Heart left ventricle (tissue), 13 donors: ENCODE measurements around the gene MAN1C1.

Experiments used
- POLR2A ChIP-seq, 2 donors: fragments of 450-650 bp; IDR thresholded peaks; one replicate each; pipeline ENCODE4 v1.6.1; 2017; ENCODE audit warnings: antibody characterized with exemption in 2 of 2, mild to moderate bottlenecking in 2 of 2, moderate library complexity in 2 of 2
- TF ChIP-seq, protein P1 (sequence below), 12 donors: fragments of 200-600 bp; sonication (generic) in 4 of 12; IDR thresholded peaks; one replicate each; pipeline versions ENCODE4 v1.5.0 to v1.8.0; 2018 to 2022; ENCODE audit warnings: antibody characterized with exemption in 12 of 12, mild to moderate bottlenecking in 5 of 12
- donor health status: ischemic (EF 13 %, LVEDD 7.1; RV severe dilation, severe dysfunction).
- donor health status: DM: no; HTN: yes; CAD: no.
- donor health status: DM: no; HTN: no; CAD: no.
- donor health status: ischemic (EF 25% LVEDD 6.9; RV normal size, moderate dysfunction).
- donor health status: ischemic (EF 25% LVEDD 5.7; RV mildly dilated, moderate dysfunction).
- donor health status: ischemic (EF 35%, LVEDD 5.7; RV mildly dilated, moderate dysfunction).
- donor health status: nonischemic (EF 11% LVEDD 7.7; RV severe dilation, severe dysfunction).
- donor health status: DM: yes; HTN: yes; CAD: no.
- donor health status: PGD.
- donor health status: ischemic (EF 29% LVEDD 5.4; RV normal size, mild dysfunction).
- donor health status: nonischemic (EF 23%, LVEDD 6.1; RV moderate dilation, normal function).

DNA sequence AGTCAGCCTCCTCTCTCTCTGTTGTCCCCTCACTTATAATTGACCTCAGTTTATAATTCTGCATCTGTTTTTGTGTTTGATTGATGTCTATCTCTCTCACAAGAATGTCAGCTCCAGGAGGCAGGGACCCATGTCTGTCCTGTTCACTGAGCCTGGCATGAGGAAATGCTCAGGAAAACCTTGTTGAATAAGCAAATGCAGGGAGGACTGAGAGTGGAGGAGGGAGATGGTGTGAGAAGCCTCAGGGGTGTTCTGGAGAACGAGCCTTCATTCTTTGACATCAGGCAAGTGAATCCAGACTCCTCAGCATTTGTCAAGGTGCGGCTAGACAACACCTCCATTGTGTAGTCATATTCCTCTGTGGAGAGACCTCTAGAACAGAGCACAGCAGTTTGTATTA is 45.5 kb downstream of the MAN1C1 start:
- TF ChIP-seq, protein P1, sequence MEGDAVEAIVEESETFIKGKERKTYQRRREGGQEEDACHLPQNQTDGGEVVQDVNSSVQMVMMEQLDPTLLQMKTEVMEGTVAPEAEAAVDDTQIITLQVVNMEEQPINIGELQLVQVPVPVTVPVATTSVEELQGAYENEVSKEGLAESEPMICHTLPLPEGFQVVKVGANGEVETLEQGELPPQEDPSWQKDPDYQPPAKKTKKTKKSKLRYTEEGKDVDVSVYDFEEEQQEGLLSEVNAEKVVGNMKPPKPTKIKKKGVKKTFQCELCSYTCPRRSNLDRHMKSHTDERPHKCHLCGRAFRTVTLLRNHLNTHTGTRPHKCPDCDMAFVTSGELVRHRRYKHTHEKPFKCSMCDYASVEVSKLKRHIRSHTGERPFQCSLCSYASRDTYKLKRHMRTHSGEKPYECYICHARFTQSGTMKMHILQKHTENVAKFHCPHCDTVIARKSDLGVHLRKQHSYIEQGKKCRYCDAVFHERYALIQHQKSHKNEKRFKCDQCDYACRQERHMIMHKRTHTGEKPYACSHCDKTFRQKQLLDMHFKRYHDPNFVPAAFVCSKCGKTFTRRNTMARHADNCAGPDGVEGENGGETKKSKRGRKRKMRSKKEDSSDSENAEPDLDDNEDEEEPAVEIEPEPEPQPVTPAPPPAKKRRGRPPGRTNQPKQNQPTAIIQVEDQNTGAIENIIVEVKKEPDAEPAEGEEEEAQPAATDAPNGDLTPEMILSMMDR (IDR thresholded peaks at IDR 0.05): no peak
- no peak for TF ChIP-seq POLR2A (IDR thresholded peaks at IDR 0.05)
